Measurements from ENCODE around the gene KIFBP. TPM values are rescaled to one million over a fixed set of nuclear protein-coding genes. Genes with fewer than 3 reads are reported as not detected.

KIFBP gene
- total RNA-seq, 1 experiment from 2014 or later = 26.9 TPM

DNA sequence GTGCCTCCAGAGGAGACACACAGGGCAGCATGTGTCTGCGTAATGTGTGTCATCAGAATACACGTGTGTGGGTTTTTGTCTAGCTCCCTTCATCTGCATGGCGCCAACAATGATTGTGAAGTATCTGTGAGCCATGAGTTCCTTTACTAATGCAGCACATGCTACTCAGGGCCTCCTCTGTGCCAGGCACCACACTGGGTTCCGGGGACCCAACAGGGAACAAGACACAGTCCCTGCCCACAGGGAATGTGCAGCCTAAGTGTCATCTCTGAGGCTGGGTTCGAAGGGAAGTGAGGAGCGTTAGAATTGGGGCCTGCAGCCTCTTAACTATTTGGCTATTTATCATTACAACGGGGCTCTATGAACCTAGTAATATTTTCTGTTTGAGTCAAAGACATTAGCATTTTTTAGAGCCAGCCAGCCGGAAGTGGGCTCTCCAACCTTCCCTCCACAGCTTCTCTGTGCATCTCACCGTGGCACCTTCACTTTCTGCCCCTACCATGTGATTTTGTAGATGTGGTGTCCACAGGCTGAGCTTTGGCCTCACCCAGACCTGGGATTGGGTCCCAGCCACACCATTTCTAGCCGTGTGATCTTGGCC, 55.4 kb downstream of the KIFBP start:
- no TSS peak for BruUV-seq (replicated peaks)
- Histone ChIP-seq H3K4me3 (replicated peaks in 1 of 2; ENCODE audit: low read depth in 1 of 2, low read length in 2 of 2) (no peak overlapping the region), H3K4me2 (ENCODE audit: low read length) (no peak overlapping the region), H4K20me1 (ENCODE audit: insufficient read depth) (no peaks in the 10 kb centered on the region), H2AFZ (ENCODE audit: low read depth, low read length, poor library complexity, severe bottlenecking) (no peak overlapping the region), H3K9me2 (ENCODE audit: insufficient read depth) (no peaks in the 10 kb centered on the region), H3K79me2 (ENCODE audit: insufficient read depth, low read length) (no peaks in the 10 kb centered on the region), H3K36me3 (ENCODE audit: control insufficient read depth in 1 of 2, insufficient read depth in 2 of 2, low read length in 2 of 2) (no peaks in the 10 kb centered on the region), H3K27me3 (ENCODE audit: insufficient read depth, low read length) (no peaks in the 10 kb centered on the region), H3K4me1 (ENCODE audit: control insufficient read depth in 1 of 2, insufficient read depth in 2 of 2, low read length in 2 of 2) (no peaks in the 10 kb centered on the region), H3K27ac (ENCODE audit: low read depth, low read length) (no peak overlapping the region), H3K9me3 (ENCODE audit: control insufficient read depth in 1 of 2, insufficient read depth in 1 of 2, low read depth in 1 of 2, low read length in 2 of 2) (no peaks in the 10 kb centered on the region), H3K9ac (ENCODE audit: low read length) (no peak overlapping the region)
- POLR2A ChIA-PET = no interaction called here
- CTCF ChIA-PET = no interaction called here
- TF ChIP-seq SRF (IDR thresholded peaks at IDR 0.05; ENCODE audit: low read depth) (no peak), POLR2AphosphoS5 (IDR thresholded peaks at IDR 0.05; ENCODE audit: low read depth, low read length) (no peak)
- intact Hi-C loops (cut with micrococcal nuclease) = no loop called here
- RAD21 ChIA-PET (ENCODE audit: low non-redundant PET in 1 of 2, low total read pairs in 2 of 2, uncharacterized antibody in 2 of 2, unreplicated experiment in 2 of 2) = no interaction called here
- ATAC-seq (no peak), DNase-seq (ENCODE audit: low read depth, low spot score) (no peak)

DNA sequence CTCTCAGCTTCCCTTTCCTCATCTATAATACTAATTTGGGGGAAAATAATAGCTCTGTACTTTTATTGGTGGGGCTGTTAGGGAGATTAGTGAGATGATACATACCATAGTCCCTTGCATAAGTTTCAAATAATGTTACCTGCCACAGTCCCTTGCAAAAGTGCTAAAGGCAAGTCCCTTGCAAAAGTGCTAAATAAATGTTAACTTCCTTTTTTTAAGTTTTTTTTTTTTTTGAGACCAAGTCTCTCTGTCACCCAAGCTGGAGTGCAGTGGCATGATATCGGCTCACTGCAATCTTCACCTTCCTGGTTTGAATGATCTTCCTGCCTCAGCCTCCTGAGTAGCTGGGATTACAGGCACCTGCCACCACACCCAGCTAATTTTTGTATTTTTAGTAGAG, 55.9 kb downstream of the KIFBP start:
- Histone ChIP-seq H3K27me3 (ENCODE audit: insufficient read depth, low read length) (no peaks in the 10 kb centered on the region), H3K4me2 (ENCODE audit: low read length) (no peak overlapping the region), H3K4me3 (replicated peaks in 1 of 2; ENCODE audit: low read depth in 1 of 2, low read length in 2 of 2) (no peak overlapping the region), H3K27ac (ENCODE audit: low read depth, low read length) (no peak overlapping the region), H3K9me2 (ENCODE audit: insufficient read depth) (no peaks in the 10 kb centered on the region), H2AFZ (ENCODE audit: low read depth, low read length, poor library complexity, severe bottlenecking) (no peak overlapping the region), H3K79me2 (ENCODE audit: insufficient read depth, low read length) (no peaks in the 10 kb centered on the region), H3K36me3 (ENCODE audit: control insufficient read depth in 1 of 2, insufficient read depth in 2 of 2, low read length in 2 of 2) (no peaks in the 10 kb centered on the region), H3K9ac (ENCODE audit: low read length) (no peak overlapping the region), H3K4me1 (ENCODE audit: control insufficient read depth in 1 of 2, insufficient read depth in 2 of 2, low read length in 2 of 2) (no peaks in the 10 kb centered on the region), H4K20me1 (ENCODE audit: insufficient read depth) (no peaks in the 10 kb centered on the region), H3K9me3 (ENCODE audit: control insufficient read depth in 1 of 2, insufficient read depth in 1 of 2, low read depth in 1 of 2, low read length in 2 of 2) (no peaks in the 10 kb centered on the region)
- CTCF ChIA-PET = no interaction called here
- POLR2A ChIA-PET = no interaction called here
- BruUV-seq (replicated peaks) = no TSS peak
- DNase-seq (ENCODE audit: low read depth, low spot score) (no peak), ATAC-seq (no peak)
- RAD21 ChIA-PET (ENCODE audit: low non-redundant PET in 1 of 2, low total read pairs in 2 of 2, uncharacterized antibody in 2 of 2, unreplicated experiment in 2 of 2) = no interaction called here
- TF ChIP-seq ELF1 (IDR thresholded peaks at IDR 0.05; ENCODE audit: borderline replicate concordance, low read depth) = no peak
- no peak for TF ChIP-seq JUND (IDR thresholded peaks at IDR 0.05)
- intact Hi-C loops (cut with micrococcal nuclease) = no loop called here
